ENCODE measurements around the gene PCCA.

- TF ChIP-seq CTCF (IDR thresholded peaks at IDR 0.05) (no peak), EZH2 (IDR thresholded peaks at IDR 0.05; ENCODE audit: borderline replicate concordance, insufficient read depth, low read depth, low read length, poor library complexity, severe bottlenecking) (no peak)
Observed at GRCh38 chr13:100439247-100439970, 350.5 kb downstream of the PCCA start.
